Stimulated activated CD8-positive, alpha-beta memory T cell treated with anti-CD3 and anti-CD28 coated beads, Interleukin-4, amount 100 ng/mL, for 4 hours (primary cell): ENCODE results near the gene CRTC3.

ENCODE experiments used
- DNase-seq, 2 donors: peaks; one replicate each; pipeline ENCODE4 v3.0.0-alpha.2; 2020; ENCODE audit warnings: low read depth in 2 of 2, low spot score in 1 of 2

CRTC3 gene

DNA sequence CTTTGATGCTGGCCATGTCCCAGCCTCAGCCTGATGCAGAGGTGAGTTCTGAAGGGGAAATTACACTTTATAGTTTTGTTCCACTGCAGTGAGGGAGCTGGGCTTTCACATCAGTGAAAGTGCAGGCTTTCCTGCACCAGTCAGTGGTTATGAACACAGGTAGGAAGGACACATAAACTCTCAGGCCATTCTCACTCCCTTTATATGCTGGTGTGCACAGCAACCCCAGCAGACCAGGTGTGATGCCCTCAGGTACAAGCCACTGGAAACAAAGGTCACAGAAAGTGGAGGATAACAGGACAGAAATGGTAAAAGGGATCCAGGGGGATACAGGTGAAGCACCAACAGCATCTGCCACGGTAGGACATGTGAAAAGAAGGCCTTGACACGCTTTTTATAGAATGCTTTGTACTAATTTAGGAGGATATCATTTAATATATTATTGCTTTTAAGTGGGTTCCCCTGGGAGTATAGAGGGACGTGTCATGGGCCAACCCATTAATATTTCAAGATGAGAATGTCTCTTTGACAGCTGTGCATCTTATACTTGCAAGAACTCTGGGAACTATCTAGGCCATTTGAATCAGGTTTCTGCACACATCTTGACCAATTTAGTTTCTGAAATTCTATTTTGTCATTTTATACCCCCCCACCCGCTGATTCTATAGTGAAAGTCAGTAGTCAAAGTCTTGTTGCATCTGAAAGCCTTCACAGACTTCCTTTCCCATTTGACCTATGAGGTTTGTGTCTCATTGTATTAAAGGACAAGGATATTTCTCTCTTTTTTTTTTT, 162.5 kb downstream of the CRTC3 start:
- DNase-seq: no peak
